ENCODE results near the gene ANKRD66. TPM values are rescaled to one million over a fixed set of nuclear protein-coding genes. Genes with fewer than 3 reads are reported as not detected.

Gene ANKRD66
- total RNA-seq, 1 experiment from 2014 or later = not detected

DNA sequence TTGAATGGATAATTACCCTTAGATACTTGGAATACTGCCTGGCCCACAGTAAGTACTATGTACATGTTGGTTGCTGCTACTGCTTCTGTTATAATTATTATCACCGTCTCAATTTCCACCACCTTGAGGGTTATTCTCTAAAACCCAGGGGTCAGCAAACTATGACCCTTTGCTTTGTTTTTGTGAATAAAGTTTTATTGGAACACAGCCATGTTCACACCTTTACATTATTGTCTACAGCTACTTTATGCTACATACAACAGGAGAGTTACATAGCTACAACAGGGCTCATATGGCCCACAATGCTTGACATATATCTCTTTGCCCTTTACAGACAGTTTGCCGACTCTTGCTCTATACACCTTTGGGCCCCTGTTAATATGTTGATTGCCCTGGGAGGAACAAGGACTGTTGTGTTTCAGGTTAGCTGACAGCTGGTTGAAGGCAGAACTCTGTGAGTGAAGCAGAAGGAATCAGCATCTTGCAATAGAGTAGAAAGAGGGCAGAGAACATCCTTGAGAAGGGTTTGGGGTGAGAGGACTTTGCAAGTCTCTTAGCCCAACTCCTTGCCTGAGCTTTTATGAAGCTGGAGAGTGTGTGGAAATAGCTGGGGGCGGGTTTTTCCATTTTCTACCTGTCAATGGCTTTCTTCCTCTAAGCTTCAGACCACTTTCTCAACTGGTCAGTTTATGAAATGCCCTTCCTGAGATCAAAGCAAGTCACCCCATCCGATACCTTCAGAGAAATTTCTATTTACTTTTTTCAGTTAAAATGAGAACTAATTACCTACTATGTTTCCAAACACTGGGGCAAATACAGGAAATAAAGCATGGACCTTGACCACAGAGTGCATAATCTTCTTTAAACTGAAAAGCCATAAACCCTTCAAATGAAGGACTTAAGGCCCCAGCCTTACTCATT is 43.0 kb downstream of the ANKRD66 start:
- H3K4ac ChIP-seq (ENCODE audit: low read depth, low read length) = no peak overlapping the region
- Mint-ChIP-seq H3K4me1 (no peaks in the 10 kb centered on the region), H3K27ac (no peak overlapping the region), H3K27me3 (ENCODE audit: low read depth) (no peaks in the 10 kb centered on the region; the same call in 1 of the 2 replicates), H3K9me3 (no peaks in the 10 kb centered on the region), H3K36me3 (ENCODE audit: insufficient read depth in 1 of 3, low read depth in 3 of 3) (no peaks in the 10 kb centered on the region), H3K4me3 (no peak overlapping the region)
- H3K23me2 ChIP-seq (ENCODE audit: insufficient read length, low read depth, low read length, poor library complexity, severe bottlenecking) = no peaks in the 10 kb centered on the region
- WGBS (ENCODE audit: extremely low coverage, insufficient read length, low lambda C conversion rate) = no CpG with 5 or more reads among the region's 4 CpGs
- H4K20me1 ChIP-seq (ENCODE audit: control insufficient read depth, insufficient read depth, insufficient read length) = no peaks in the 10 kb centered on the region
- H4K91ac ChIP-seq (ENCODE audit: insufficient read length, low read depth, low read length) = no peak overlapping the region
- H2AK5ac ChIP-seq (ENCODE audit: insufficient read length, low read length) = no peak overlapping the region
- no peak overlapping the region for H3K23ac ChIP-seq (ENCODE audit: insufficient read length, low read depth, low read length)
- H3K4me1 ChIP-seq (ENCODE audit: insufficient read depth, low read length) = no peaks in the 10 kb centered on the region
- no peaks in the 10 kb centered on the region for H3K27me3 ChIP-seq (ENCODE audit: insufficient read depth, low read length)
- H3T11ph ChIP-seq (ENCODE audit: low read length) = no peak overlapping the region
- H3K79me1 ChIP-seq (ENCODE audit: insufficient read depth, low read depth, low read length, poor library complexity, severe bottlenecking) = no peaks in the 10 kb centered on the region
- no peaks in the 10 kb centered on the region for H3K79me2 ChIP-seq (ENCODE audit: insufficient read depth, low read length)
- H3K56ac ChIP-seq (ENCODE audit: insufficient read length, low read depth, low read length) = no peak overlapping the region
- H3K4me2 ChIP-seq (ENCODE audit: insufficient read depth, insufficient read length, low read length) = no peak overlapping the region
- no peak overlapping the region for H3K18ac ChIP-seq (ENCODE audit: insufficient read length, low read depth, low read length)
- peak overlapping the region; percentile 64 for H2AFZ ChIP-seq (ENCODE audit: low read length)
- no peak overlapping the region for H4K5ac ChIP-seq (ENCODE audit: insufficient read length, low read depth, low read length)
- no peak overlapping the region for H2BK12ac ChIP-seq (ENCODE audit: insufficient read length, low read depth, low read length)
- H2BK5ac ChIP-seq (ENCODE audit: insufficient read length, low read length) = no peak overlapping the region
- H2BK20ac ChIP-seq (ENCODE audit: low read depth, low read length, poor library complexity, severe bottlenecking) = no peak overlapping the region
- H3K9me3 ChIP-seq (ENCODE audit: control insufficient read depth, low read depth, low read length) = no peaks in the 10 kb centered on the region
- H3K27ac ChIP-seq (ENCODE audit: insufficient read length, low read depth, low read length) = no peak overlapping the region
- no peak for DNase-seq
- TF ChIP-seq, protein P1, sequence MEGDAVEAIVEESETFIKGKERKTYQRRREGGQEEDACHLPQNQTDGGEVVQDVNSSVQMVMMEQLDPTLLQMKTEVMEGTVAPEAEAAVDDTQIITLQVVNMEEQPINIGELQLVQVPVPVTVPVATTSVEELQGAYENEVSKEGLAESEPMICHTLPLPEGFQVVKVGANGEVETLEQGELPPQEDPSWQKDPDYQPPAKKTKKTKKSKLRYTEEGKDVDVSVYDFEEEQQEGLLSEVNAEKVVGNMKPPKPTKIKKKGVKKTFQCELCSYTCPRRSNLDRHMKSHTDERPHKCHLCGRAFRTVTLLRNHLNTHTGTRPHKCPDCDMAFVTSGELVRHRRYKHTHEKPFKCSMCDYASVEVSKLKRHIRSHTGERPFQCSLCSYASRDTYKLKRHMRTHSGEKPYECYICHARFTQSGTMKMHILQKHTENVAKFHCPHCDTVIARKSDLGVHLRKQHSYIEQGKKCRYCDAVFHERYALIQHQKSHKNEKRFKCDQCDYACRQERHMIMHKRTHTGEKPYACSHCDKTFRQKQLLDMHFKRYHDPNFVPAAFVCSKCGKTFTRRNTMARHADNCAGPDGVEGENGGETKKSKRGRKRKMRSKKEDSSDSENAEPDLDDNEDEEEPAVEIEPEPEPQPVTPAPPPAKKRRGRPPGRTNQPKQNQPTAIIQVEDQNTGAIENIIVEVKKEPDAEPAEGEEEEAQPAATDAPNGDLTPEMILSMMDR (conservative IDR thresholded peaks at IDR 0.05) = no peak
- H2BK15ac ChIP-seq (ENCODE audit: low read depth, low read length) = no peak overlapping the region
- no peak overlapping the region for H3K14ac ChIP-seq (ENCODE audit: insufficient read depth, low read length)
- no peak overlapping the region for H4K8ac ChIP-seq (replicated peaks; ENCODE audit: insufficient read length, low read depth, low read length)
- no peak overlapping the region for H3K9ac ChIP-seq (ENCODE audit: extremely low read depth, insufficient read length, low read length)
- H2BK120ac ChIP-seq (ENCODE audit: low read depth, low read length, poor library complexity, severe bottlenecking) = no peak overlapping the region
